A549 treated with DMSO at 1 μM for 4 hours (cell line): Measurements from ENCODE around the gene TBCEL. TPM values are rescaled to one million over a fixed set of nuclear protein-coding genes. Genes with fewer than 3 reads are reported as not detected.

Source experiments
- total RNA-seq: library from RNA; stranded (reverse); fragments of 200-300 nt; extraction: Qiagen RNA extraction; gene quantifications from 5 replicates; pipeline ENCODE4 v1.2.3, GENCODE V29; 2022; ENCODE audit warnings: low read depth

Gene TBCEL, protein sequence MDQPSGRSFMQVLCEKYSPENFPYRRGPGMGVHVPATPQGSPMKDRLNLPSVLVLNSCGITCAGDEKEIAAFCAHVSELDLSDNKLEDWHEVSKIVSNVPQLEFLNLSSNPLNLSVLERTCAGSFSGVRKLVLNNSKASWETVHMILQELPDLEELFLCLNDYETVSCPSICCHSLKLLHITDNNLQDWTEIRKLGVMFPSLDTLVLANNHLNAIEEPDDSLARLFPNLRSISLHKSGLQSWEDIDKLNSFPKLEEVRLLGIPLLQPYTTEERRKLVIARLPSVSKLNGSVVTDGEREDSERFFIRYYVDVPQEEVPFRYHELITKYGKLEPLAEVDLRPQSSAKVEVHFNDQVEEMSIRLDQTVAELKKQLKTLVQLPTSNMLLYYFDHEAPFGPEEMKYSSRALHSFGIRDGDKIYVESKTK
- 5.8 to 7.1 TPM (median 6.2 TPM) in 5 replicates for total RNA-seq

GRCh38 chr11:121023848-121024751 lies at the start of gene TBCEL:
Gene TBCEL (plus strand): TSS chr11:121024102. CDS start chr11:121045691, 21,589 bp downstream.

DNA sequence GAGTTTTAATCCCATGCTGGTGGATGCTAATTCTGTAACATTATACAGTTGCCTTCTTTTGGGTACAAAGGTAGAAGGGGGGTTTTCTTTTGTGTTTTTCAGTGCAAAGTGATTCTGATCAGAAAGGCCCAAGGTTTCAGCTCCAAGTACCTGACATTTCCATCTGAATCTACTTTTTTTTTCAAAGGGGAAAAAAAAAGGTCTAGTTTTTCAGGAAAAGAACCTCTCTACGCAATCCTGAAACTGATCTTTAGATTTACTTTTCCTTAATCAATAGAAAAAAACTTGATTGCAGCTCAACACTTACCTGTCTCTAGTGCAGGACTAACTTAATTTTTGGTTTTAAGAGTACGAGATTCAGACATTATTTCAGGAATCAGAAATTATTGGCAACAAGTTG lies 77.0 kb downstream of the TBCEL start, which contains the start of gene TECTA:
Gene TECTA (plus strand): TSS at position 301 of the 400 bp plus-strand sequence. CDS start 1,423 bp downstream, outside the sequence.

Other genes starting within 250 kb of the TBCEL start
- gene TECTA, start 77.1 kb downstream of the TBCEL start, total RNA-seq = 0.04 to 0.13 TPM (median 0.08 TPM) in 5 replicates